Gastroesophageal sphincter (tissue), 4 donors: Measurements from ENCODE around the gene NRXN3. TPM values are rescaled to one million over a fixed set of nuclear protein-coding genes. Genes with fewer than 3 reads are reported as not detected.

ENCODE experiments used
- ATAC-seq: fragments of 150-250 bp; one replicate; pipeline ENCODE4 v1.9.1; 2016; ENCODE audit warnings: mild to moderate bottlenecking, moderate library complexity
- H3K27ac ChIP-seq, 4 donors: fragments of 200-600 bp; sonication (generic) in 3 of 4; 1 replicate in 3 of 4; 2 replicates in 1 of 4; pipeline ENCODE4 v1.5.1; 2016 to 2019
- H3K27me3 ChIP-seq: fragments of 200-600 bp; sonication (generic); one replicate; pipeline ENCODE4 v1.5.1; 2019
- H3K36me3 ChIP-seq, 2 donors: fragments of 200-600 bp; sonication (generic); one replicate each; pipeline ENCODE4 v1.5.1; 2019; ENCODE audit warnings: control low read depth in 1 of 2
- H3K4me1 ChIP-seq, 3 donors: fragments of 200-600 bp; sonication (generic); 1 replicate in 2 of 3; 2 replicates in 1 of 3; pipeline ENCODE4 v1.5.1; 2016 to 2019; ENCODE audit warnings: control low read depth in 2 of 3
- H3K4me3 ChIP-seq, 2 donors: fragments of 200-600 bp; sonication (generic); one replicate each; pipeline ENCODE4 v1.5.1; 2019; ENCODE audit warnings: mild to moderate bottlenecking in 1 of 2, moderate library complexity in 1 of 2
- H3K9me3 ChIP-seq, 3 donors: fragments of 200-600 bp; sonication (generic); one replicate each; pipeline ENCODE4 v1.5.1; 2017 to 2019; ENCODE audit warnings: control low read depth in 2 of 3
- EP300 ChIP-seq: sonication (generic); formaldehyde crosslinking; IDR thresholded peaks from one replicate; pipeline ENCODE4 v1.6.1; 2017; ENCODE audit warnings: antibody characterized with exemption, mild to moderate bottlenecking
- POLR2A ChIP-seq, 2 donors: fragments of 450-650 bp; IDR thresholded peaks; one replicate each; pipeline ENCODE4 v1.6.1; 2017; ENCODE audit warnings: antibody characterized with exemption in 2 of 2, mild to moderate bottlenecking in 2 of 2, moderate library complexity in 1 of 2
- POLR2AphosphoS5 ChIP-seq: sonication (generic); formaldehyde crosslinking; IDR thresholded peaks from one replicate; pipeline ENCODE4 v1.6.1; 2017; ENCODE audit warnings: antibody characterized with exemption
- WGBS, 2 donors: methylation state at CpG; one replicate each; pipeline ENCODE4 v1.1.5; 2018; ENCODE audit warnings: low coverage in 1 of 2; 5-methylcytosine and 5-hydroxymethylcytosine counted together
- total RNA-seq, 4 donors: library from RNA; depleted of rRNA; stranded (reverse); fragments of >200 nt; gene quantifications; one replicate each; pipeline ENCODE4 v1.1.0, GENCODE V29; 2016
- TF ChIP-seq, protein P1 (sequence below), 4 experiments: fragments of 200-600 bp in 2 of 4; fragments of 450-650 bp in 2 of 4; sonication (generic) in 1 of 4; IDR thresholded peaks; one replicate each; pipeline ENCODE4 v1.5.1; 2017 to 2019; ENCODE audit warnings: antibody characterized with exemption in 4 of 4, mild to moderate bottlenecking in 2 of 4, moderate library complexity in 2 of 4

Gene NRXN3
- total RNA-seq, 4 donors from 2014 or later = 74.2 to 192 (median 98.2) TPM

DNA sequence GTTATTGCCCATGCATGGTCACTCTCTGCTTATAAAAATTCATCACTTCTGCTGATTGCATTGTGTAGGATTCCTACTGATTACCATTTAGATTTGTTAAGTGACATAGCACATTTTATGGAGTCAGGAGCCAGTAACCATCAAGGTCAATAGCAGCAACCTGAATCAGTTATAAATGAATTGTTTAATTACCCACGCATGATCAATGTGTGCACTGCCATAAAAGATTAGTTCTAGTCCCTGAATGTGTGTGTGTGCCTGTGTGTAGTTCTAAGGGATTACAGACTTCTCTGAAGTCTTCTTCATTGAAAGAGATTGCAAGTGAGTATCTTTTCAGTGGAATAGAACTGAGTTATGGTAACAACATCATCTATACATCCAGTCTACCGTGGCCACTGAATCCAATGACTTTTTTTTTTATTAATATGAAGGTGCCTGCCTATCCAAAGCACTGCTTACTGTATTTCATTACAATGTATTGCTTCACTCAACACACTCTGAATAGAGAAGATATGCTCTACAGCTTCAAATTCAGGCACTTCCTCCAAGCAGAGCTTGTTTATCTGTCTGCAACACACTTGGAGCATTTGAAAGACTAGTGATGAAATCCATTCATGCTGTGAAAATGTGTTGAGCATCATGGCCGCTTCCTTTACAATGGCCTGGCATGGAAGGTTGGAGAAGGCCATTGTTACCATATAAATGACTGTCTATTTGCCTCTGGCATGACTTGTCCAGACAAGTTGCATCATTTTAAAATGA is 1659.4 kb downstream of the NRXN3 start:
- Histone ChIP-seq H3K4me3 (no peak overlapping the region), H3K27me3 (no peaks in the 10 kb centered on the region), H3K9me3 (no peaks in the 10 kb centered on the region), H3K27ac (no peak overlapping the region), H3K36me3 (no peaks in the 10 kb centered on the region), H3K4me1 (no peaks in the 10 kb centered on the region)
- 95 to 97% methylated on average over 3 of the region's 3 CpGs for WGBS, 2 donors
- no peak for ATAC-seq
- TF ChIP-seq, protein P1, sequence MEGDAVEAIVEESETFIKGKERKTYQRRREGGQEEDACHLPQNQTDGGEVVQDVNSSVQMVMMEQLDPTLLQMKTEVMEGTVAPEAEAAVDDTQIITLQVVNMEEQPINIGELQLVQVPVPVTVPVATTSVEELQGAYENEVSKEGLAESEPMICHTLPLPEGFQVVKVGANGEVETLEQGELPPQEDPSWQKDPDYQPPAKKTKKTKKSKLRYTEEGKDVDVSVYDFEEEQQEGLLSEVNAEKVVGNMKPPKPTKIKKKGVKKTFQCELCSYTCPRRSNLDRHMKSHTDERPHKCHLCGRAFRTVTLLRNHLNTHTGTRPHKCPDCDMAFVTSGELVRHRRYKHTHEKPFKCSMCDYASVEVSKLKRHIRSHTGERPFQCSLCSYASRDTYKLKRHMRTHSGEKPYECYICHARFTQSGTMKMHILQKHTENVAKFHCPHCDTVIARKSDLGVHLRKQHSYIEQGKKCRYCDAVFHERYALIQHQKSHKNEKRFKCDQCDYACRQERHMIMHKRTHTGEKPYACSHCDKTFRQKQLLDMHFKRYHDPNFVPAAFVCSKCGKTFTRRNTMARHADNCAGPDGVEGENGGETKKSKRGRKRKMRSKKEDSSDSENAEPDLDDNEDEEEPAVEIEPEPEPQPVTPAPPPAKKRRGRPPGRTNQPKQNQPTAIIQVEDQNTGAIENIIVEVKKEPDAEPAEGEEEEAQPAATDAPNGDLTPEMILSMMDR (IDR thresholded peaks at IDR 0.05) = no peak
- TF ChIP-seq POLR2A (IDR thresholded peaks at IDR 0.05) (no peak), EP300 (no peak), POLR2AphosphoS5 (no peak)

DNA sequence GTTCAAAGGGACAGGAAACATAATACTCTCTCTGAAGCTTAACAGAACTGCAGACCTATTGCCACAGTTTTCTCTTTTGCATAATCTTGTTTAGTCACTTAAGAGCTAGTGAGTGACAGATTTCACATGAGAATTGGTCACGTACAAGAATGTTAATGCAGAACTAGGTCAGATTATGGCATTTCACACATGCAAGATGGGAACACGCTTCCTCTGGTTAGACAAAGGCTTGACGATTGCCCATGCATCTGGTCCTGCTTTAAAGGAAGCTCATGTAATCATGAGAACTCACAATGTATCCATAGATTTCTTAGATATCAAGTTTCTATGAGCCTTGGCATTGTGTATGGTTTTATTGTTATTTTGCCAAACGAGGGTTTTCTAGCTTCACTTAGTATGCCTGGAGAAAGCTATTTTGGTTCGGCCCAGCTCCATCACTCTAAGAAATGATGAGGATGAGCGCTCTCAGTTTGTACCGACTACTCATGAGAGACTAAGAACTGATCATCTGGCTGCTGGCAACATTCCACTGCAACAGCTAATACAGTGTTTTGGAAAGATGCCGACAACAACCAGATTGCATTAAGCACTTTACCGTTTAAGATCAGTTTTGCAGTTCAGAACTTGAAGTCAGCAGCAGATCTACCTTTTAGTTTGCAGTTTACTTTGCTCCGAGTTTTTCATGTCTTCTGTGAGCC is 1661.2 kb downstream of the NRXN3 start:
- no peak for TF ChIP-seq EP300
- TF ChIP-seq, protein P1 (IDR thresholded peaks at IDR 0.05) = no peak
- TF ChIP-seq POLR2A (IDR thresholded peaks at IDR 0.05) = no peak
- no peak for TF ChIP-seq POLR2AphosphoS5
- Histone ChIP-seq H3K36me3 (no peaks in the 10 kb centered on the region), H3K27ac (no peak overlapping the region), H3K4me1 (no peaks in the 10 kb centered on the region), H3K9me3 (no peaks in the 10 kb centered on the region), H3K27me3 (no peaks in the 10 kb centered on the region), H3K4me3 (no peak overlapping the region)
- 52 to 57% methylated on average over 9 to 10 of the region's 10 CpGs for WGBS, 2 donors
- ATAC-seq = no peak

DNA sequence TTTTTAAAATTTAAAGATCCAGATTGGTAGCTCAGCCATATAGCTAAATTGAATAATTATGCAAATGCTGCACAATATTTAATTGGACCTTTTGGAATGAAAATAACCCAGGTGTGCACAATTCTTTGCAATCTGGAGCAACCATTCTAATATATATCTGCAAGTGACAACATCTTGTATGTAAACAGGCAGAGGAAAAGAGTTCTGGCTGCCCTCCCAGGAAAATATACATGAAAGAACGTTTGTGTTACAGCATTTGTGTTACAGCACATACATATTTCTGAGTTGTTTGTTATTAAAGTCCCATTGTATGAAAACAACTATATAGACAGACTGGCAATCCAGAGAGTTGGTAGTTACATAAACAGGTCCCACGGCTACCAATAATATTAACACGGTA is 1663.6 kb downstream of the NRXN3 start:
- ATAC-seq = no peak

DNA sequence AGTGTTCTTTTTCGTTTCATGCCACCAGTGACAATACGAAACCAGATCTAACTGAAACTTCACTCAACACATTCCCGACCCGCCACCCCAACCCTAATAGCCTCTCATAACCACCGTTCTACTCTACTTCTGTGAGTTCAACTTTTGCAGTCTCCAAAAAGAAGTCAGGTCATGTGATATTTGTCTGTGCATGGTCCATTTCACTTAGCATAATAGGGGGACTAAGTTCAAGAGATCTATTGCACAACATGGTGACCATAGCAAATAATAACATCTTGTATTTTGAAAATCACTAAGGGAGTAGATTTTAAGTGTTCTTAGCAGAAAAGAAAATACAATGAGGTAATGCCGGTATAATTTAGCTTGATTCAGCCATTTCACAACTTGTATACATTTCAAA is 1664.7 kb downstream of the NRXN3 start:
- ATAC-seq = no peak
- Histone ChIP-seq H3K4me1 (peaks cover 0 to 3% (median 0%) of the 10 kb centered on the region in 3 donors), H3K27me3 (no peaks in the 10 kb centered on the region), H3K27ac (no peak overlapping the region), H3K36me3 (no peaks in the 10 kb centered on the region), H3K9me3 (no peaks in the 10 kb centered on the region), H3K4me3 (no peak overlapping the region)
- no peak for TF ChIP-seq EP300
- no peak for TF ChIP-seq POLR2A (IDR thresholded peaks at IDR 0.05)
- TF ChIP-seq, protein P1 (IDR thresholded peaks at IDR 0.05) = no peak
- TF ChIP-seq POLR2AphosphoS5 = no peak
- 88 to 94% methylated on average over 5 to 6 of the region's 6 CpGs for WGBS, 2 donors

More for the DNA sequence above, 1663.6 kb downstream of the NRXN3 start:
- 63 to 73% methylated on average over 3 of the region's 3 CpGs for WGBS, 2 donors
- no peaks in the 10 kb centered on the region for H3K9me3 ChIP-seq
- no peak overlapping the region for H3K27ac ChIP-seq
- no peaks in the 10 kb centered on the region for H3K4me1 ChIP-seq
- no peaks in the 10 kb centered on the region for H3K27me3 ChIP-seq
- no peak overlapping the region for H3K4me3 ChIP-seq
- no peaks in the 10 kb centered on the region for H3K36me3 ChIP-seq
- TF ChIP-seq, protein P1 (IDR thresholded peaks at IDR 0.05) = no peak
- no peak for TF ChIP-seq POLR2AphosphoS5
- no peak for TF ChIP-seq POLR2A (IDR thresholded peaks at IDR 0.05)
- no peak for TF ChIP-seq EP300

DNA sequence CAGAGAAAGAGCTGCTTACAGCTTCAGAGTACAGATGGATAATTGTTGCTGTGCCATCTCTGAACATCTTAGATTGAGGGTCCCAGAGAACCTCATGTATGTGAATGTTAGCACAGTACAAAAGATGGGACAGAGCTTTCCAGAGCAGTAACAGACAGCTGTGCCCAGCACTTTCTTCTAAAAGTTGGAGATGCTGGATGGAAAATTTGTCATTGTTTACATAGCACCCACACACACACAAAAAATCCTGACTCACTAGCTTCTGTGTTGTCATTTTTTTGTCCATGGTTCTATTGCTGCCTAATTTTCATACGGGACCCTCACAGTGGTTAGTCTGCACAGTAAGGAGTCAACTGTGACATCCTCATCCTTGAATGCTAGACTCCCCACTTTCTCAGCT is 1666.4 kb downstream of the NRXN3 start:
- Histone ChIP-seq H3K4me3 (no peak overlapping the region), H3K27me3 (no peaks in the 10 kb centered on the region), H3K4me1 (peaks cover 0 to 15% (median 0%) of the 10 kb centered on the region in 3 donors), H3K27ac (no peak overlapping the region), H3K9me3 (no peaks in the 10 kb centered on the region), H3K36me3 (no peaks in the 10 kb centered on the region)
- no peak for TF ChIP-seq POLR2A (IDR thresholded peaks at IDR 0.05)
- no peak for TF ChIP-seq EP300
- TF ChIP-seq POLR2AphosphoS5 = no peak
- TF ChIP-seq, protein P1 (IDR thresholded peaks at IDR 0.05) = no peak
- no peak for ATAC-seq
- 13 to 83% methylated on average over 1 of the region's 1 CpG for WGBS, 2 donors
